ENCODE data around the gene POU5F1. TPM values are rescaled to one million over a fixed set of nuclear protein-coding genes. Genes with fewer than 3 reads are reported as not detected.

The POU5F1 gene
- total RNA-seq, 4 donors from 2014 or later: 1.2 to 9.8 TPM; not detected in 2

- H3K36me3 ChIP-seq: peaks cover 0 to 17% (median 0%) of the 10 kb centered on the region in 3 donors
- H3K4me3 ChIP-seq: no peak overlapping the region
- no peak for DNase-seq (ENCODE audit: low spot score in 2 of 2)
- peaks cover 0 to 23% (median 0%) of the 10 kb centered on the region in 4 donors for H3K4me1 ChIP-seq
- no peaks in the 10 kb centered on the region for H3K9me3 ChIP-seq
- WGBS, 2 donors: 27 to 35% methylated on average over 4 of the region's 4 CpGs
- H3K27me3 ChIP-seq: no peaks in the 10 kb centered on the region
- TF ChIP-seq POLR2A (IDR thresholded peaks at IDR 0.05) (no peak), EP300 (IDR thresholded peaks at IDR 0.05) (no peak), CTCF (IDR thresholded peaks at IDR 0.05) (no peak)
- no peak overlapping the region for H3K27ac ChIP-seq
These were observed 30.9 kb downstream of the POU5F1 start for GRCh38 chr6:31139599-31139998.

- DNase-seq (ENCODE audit: low spot score in 2 of 2): no peak
- H3K4me1 ChIP-seq: peaks cover 0 to 23% (median 0%) of the 10 kb centered on the region in 4 donors
- peaks cover 0 to 10% (median 0%) of the 10 kb centered on the region in 3 donors for H3K36me3 ChIP-seq
- H3K4me3 ChIP-seq: no peak within 1 kb of the TSS
- WGBS, 2 donors: 89 to 95% methylated on average over 4 of the region's 4 CpGs
- H3K27ac ChIP-seq: peak within 1 kb of the TSS in 1 of 4 donors; percentile 4
- no peak for TF ChIP-seq POLR2A (IDR thresholded peaks at IDR 0.05)
- no peak for TF ChIP-seq CTCF (IDR thresholded peaks at IDR 0.05)
- no peak for TF ChIP-seq EP300 (IDR thresholded peaks at IDR 0.05)
- H3K9me3 ChIP-seq: no peaks in the 10 kb centered on the region
- no peaks in the 10 kb centered on the region for H3K27me3 ChIP-seq
These were observed 31.5 kb downstream of the POU5F1 start, which contains the start of gene PSORS1C2 for GRCh38 chr6:31138982-31139381. PSORS1C2 (minus strand) TSS chr6:31139066; CDS start chr6:31139026, 40 bp downstream.

GRCh38 chr6:31135710-31136109 is 34.8 kb downstream of the POU5F1 start:
- no peaks in the 10 kb centered on the region for H3K9me3 ChIP-seq
- DNase-seq (ENCODE audit: low spot score in 2 of 2): no peak
- H3K27me3 ChIP-seq: no peaks in the 10 kb centered on the region
- H3K4me3 ChIP-seq: no peak overlapping the region
- no peaks in the 10 kb centered on the region for H3K36me3 ChIP-seq
- peaks cover 0 to 9% (median 0%) of the 10 kb centered on the region in 4 donors for H3K4me1 ChIP-seq
- TF ChIP-seq EP300 (IDR thresholded peaks at IDR 0.05): no peak
- no peak for TF ChIP-seq CTCF (IDR thresholded peaks at IDR 0.05)
- TF ChIP-seq POLR2A (IDR thresholded peaks at IDR 0.05): no peak
- 85 to 92% methylated on average over 10 of the region's 10 CpGs for WGBS, 2 donors
- no peak overlapping the region for H3K27ac ChIP-seq

- H3K27me3 ChIP-seq: no peaks in the 10 kb centered on the region
- H3K27ac ChIP-seq: no peak overlapping the region
- DNase-seq (ENCODE audit: low spot score in 2 of 2): no peak
- no peaks in the 10 kb centered on the region for H3K36me3 ChIP-seq
- H3K4me3 ChIP-seq: no peak overlapping the region
- 57 to 63% methylated on average over 6 of the region's 6 CpGs for WGBS, 2 donors
- H3K9me3 ChIP-seq: no peaks in the 10 kb centered on the region
- TF ChIP-seq POLR2A (IDR thresholded peaks at IDR 0.05) (no peak), EP300 (IDR thresholded peaks at IDR 0.05) (no peak), CTCF (IDR thresholded peaks at IDR 0.05) (no peak)
- peaks cover 0 to 4% (median 0%) of the 10 kb centered on the region in 4 donors for H3K4me1 ChIP-seq
These were observed 37.7 kb downstream of the POU5F1 start for GRCh38 chr6:31132806-31133205.

- H3K9me3 ChIP-seq: no peaks in the 10 kb centered on the region
- 88 to 89% methylated on average over 3 of the region's 3 CpGs for whole genome bisulfite sequencing, 2 donors
- no peak overlapping the region for H3K27ac ChIP-seq
- DNase-seq (ENCODE audit: low spot score in 2 of 2): no peak
- H3K4me1 ChIP-seq: no peaks in the 10 kb centered on the region
- no peaks in the 10 kb centered on the region for H3K36me3 ChIP-seq
- TF ChIP-seq POLR2A (IDR thresholded peaks at IDR 0.05): no peak
- TF ChIP-seq EP300 (IDR thresholded peaks at IDR 0.05): no peak
- TF ChIP-seq CTCF (IDR thresholded peaks at IDR 0.05): no peak
- no peak overlapping the region for H3K4me3 ChIP-seq
- no peaks in the 10 kb centered on the region for H3K27me3 ChIP-seq
These were observed 38.9 kb downstream of the POU5F1 start for GRCh38 chr6:31131595-31131994.

All from tibial nerve (tissue), 4 donors.